GM21381 (cell line): ENCODE results near the gene ANXA2.
A peak's percentile ranks its signal among the peaks of the same experiment; 100 is the strongest.
"Not testable (repeated sequence)": the region's sequence is repeated elsewhere in the genome, so short reads cannot be mapped to it uniquely, and the experiment has no call there.

Experiments used
- ATAC-seq: cut with Tn5 transposase; IDR thresholded peaks from one replicate; pipeline ENCODE4 v1.9.1; 2021; ENCODE audit warnings: mild to moderate bottlenecking, moderate library complexity; ENCODE audit not compliant: unreplicated experiment

The ANXA2 gene

GRCh38 chr15:60411774-60412425 is 14.1 kb upstream of the ANXA2 start:
- no peak for ATAC-seq

GRCh38 chr15:60410350-60410749 is 12.6 kb upstream of the ANXA2 start:
- ATAC-seq, result not testable (repeated sequence)

DNA sequence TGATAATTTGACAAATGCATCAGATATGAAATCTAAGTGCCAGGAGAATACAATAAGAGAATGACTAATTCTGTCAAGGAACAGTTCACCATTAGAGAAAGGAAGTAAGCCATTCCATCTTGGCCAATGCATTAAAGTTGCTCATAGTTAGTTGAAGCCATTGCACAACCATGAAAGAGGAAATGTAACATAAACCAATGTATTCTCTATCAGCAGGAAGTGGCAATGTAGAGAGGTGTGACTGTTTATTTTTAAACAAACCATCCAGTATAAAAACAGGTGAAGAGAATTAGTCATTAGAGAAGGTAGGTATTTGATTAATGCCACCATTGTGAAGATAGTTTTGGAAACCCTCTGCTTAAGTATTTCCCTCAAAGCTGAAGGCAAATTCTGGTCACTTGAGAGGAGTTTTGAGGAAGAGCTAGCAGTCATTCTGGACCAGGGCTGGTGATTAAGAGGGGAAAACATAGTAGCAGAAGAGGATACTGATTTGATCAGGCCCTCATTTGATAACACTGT is 10.7 kb upstream of the ANXA2 start:
- ATAC-seq, result peak; percentile 61

- no peak for ATAC-seq
Measured at GRCh38 chr15:60407415-60407805, 9.6 kb upstream of the ANXA2 start.

GRCh38 chr15:60406513-60407414 is 9.0 kb upstream of the ANXA2 start:
- ATAC-seq, result no peak

DNA sequence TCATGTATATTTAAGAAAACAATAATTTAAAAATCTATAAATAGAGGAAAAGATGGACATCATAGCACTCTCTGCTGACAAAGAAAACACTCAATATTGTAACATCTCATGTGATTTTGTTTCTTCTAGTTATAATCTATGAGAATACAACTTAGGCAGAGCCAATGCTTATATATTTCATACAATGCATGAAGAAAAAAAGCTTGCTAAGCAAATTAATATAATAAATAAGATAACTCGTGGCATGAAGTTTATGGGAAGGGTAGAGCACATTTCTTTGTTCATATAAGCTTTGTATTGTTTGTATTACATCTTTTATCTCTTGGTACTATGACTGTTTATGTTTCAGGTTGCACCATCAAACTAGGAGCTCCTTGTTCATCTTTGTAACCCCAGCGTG is 7.6 kb upstream of the ANXA2 start:
- ATAC-seq, result no peak

- ATAC-seq, result not testable (repeated sequence)
Measured at GRCh38 chr15:60404351-60404750, 6.6 kb upstream of the ANXA2 start.

DNA sequence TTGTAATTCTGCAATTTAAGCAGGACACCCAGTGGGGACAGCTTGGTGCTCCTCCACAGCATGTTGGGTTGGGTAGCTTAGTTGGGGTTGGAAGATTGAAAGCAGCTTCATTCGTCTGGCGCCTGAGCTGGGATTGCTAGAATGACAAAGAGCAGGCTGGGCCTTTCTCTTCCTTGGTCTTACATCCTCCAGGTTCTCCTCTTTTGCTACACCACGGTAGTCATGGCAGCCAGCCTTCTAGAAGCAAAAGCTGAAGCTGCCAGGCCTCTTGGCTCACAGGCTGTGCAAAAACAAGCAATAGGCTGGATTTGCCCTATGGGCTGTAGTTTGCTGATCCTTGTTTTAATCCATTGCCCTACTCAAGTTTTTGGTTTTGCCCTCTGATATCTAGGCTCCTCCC is 3.2 kb upstream of the ANXA2 start:
- ATAC-seq, result no peak

DNA sequence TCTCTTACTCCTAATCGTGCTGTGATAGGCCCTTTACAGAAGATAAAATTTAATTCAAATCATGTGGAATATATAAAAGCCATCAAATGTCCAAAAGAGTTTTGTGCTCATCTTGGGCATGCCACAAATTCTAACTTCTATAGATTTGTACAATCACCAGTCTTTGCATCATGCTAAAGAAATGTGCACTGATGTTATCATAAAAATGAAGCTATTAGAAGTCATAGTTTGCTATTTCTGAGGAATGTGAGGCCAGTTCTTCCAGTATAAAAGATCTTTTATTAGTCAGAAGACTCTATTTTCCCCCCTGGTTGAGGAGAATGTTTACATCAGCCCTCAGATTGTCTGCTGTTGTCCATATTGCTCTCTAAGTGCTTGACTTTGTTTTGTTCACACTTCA is 2.1 kb upstream of the ANXA2 start:
- no peak for ATAC-seq

DNA sequence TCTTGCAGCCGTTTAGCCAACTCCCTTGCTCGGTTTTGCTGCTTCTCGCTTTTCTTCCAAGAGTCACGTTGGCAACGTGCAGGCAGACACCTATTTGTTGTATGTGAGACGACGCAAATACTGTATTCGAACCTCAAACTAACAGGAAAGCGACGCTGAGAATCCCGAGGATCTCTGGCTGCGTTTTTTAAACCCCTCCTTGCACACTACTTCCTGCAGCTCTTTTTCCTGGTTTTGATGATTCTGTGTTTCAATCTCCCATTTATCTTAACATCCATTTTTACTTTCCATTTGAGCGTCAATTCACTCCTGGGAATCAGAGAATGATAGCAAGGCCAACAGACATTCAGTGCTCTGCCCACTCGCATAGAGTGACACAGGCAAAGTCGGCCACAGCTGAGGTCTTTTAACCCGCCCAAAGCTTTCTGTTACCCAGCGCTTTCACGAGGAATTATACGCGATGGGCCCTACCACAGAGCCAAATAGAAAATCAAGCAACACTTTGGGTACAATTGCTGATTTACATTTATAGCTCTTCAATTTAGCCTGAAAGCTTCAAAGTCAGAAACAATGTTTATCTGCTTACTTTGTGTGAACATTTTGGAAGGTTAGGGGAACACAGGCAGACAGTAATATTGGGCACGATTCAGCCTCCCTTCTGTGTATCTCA is 1.6 kb upstream of the ANXA2 start:
- ATAC-seq, result no peak

DNA sequence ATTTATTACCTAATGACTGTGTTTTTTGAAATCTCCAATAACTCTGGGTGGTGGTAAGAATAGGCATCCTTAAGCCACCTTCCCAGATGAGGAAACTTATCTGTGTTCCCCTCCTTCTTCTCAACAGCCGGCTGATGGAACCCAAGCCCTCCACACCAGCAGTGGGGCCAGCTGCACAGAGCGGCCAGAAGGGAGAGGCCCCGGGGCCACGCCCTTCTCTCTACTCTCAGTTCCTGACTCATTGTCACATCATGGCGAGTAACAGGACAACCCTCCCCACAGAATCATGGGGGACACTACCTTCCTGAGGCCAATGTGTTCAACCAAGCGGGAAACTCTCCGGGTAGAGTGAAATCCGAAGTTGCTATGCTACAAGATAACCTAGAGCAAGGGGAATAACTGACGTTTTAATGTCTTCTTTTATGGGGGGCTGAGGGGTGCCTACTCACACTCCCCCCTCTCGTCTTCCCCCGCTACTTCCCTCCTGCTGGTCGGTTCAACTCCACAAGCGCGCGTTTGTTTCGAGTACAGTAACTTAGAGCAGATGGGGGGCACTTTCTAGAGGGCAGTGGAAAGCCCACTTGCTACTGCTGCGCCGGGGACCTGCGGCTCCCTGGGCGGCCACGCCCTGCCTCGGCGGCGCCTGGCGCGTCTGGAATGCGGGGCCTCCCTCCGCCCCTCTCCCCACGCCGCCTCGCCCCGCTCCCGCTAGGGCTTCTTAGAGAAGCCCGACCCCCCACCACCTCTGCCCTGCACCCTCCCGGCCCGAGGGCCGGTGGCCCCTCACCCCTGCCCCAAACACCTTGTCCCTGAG is 621 bp downstream of the ANXA2 start:
- peak; percentile 72 for ATAC-seq

- ATAC-seq, result no peak
Measured at GRCh38 chr15:60396560-60396957, 1.2 kb downstream of the ANXA2 start.

- ATAC-seq, result no peak
Measured at GRCh38 chr15:60396100-60396499, 1.7 kb downstream of the ANXA2 start.

DNA sequence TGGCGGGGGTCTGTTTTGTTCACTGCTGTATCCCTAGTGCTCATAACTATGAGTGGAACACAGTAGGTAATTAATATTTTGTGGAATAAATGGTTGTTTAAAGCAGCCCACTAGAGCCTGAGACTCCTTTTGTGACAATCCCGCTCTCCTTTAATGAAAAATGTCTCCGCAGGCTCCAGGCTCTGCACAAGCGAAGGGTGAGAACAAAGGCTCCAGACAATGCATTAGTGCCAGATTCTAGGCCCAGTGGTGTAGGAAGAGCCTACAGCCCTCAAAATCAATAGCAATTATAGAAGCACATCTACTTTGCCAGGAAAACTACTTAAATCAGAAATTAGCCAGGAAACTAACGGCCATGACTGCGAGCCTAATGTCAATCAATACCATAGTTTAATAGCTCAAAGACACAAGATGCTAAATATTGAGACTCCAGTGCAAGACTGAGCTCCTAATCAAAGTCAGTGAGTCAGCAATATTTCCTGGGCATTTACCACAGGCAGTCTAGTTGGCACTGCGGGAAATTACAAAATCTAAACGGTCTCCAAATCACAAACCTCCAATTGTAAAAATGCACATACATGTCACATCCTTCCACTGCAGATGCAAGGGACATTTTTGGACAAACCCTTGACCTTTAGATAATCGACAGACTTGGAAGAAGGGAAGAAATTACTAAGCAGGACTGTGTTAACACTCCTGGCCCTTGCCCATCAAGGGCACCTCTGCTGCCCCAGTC is 2.3 kb downstream of the ANXA2 start:
- no peak for ATAC-seq

DNA sequence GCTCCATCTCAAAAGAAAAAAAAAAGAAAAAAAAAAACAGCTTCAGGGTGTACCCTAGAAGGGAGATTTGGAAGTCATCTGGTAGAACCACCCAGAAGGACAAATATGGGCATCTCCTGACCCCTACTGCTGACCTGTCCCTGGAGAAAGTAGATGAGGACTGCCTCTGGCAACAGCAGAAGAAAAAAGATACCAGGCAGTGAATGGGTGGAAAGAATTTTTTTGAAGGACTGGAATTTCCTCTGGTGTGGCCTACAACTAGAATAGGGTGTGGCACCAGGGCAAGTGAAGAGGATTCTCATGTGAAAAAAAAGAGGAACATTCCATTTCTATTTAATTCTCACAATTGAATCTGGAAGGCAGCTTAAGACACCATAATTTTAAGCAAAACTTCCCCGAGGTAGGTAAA is 3.1 kb downstream of the ANXA2 start:
- ATAC-seq, result no peak

DNA sequence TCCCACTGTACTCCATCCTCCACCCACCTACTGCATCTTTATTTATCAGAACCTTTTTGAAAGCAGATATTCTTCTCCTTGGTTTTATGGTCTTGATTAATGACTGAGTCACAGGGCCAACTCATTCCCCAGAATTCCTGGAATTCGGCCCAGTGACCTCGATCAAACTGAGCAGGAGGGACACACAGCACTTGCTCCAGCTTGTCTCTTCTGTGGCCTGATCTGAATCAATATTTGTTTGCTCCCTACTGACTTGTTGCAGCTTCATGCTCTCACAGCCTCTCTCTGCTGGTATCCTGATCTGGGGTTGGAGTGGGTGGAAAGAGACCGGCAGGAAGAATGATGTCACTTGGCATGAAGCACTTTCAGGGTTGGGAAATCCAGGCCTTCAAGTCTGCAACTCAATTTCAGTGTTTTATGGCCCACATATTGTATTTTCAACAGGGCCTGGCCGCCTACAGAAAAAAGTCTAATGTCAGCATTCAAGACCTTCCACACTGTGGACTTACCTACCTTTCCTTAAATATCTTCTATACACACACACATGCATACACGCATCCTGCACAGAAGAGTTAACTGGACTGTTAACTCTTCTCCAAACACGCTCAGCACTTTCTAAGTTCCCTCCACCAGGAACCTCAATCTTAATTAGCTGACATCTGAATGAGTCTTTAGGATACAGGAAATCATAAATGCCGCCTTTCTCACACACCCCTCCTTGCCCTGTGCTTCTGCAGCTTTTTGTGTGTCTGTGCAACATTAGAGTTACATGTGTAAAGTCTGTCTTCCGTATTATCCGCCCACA is 4.6 kb downstream of the ANXA2 start:
- no peak for ATAC-seq

GRCh38 chr15:60392601-60392985 is 5.2 kb downstream of the ANXA2 start:
- no peak for ATAC-seq

- no peak for ATAC-seq
Measured at GRCh38 chr15:60391722-60392315, 6.0 kb downstream of the ANXA2 start.
